HG02763 (cell line): ENCODE results near the gene RAB22A.
A peak's percentile ranks its signal among the peaks of the same experiment; 100 is the strongest.

Experiments
- ATAC-seq: cut with Tn5 transposase; IDR thresholded peaks from one replicate; pipeline ENCODE4 v1.9.1; 2021; ENCODE audit warnings: mild to moderate bottlenecking, moderate library complexity; ENCODE audit not compliant: unreplicated experiment

The RAB22A gene

GRCh38 chr20:58300321-58300720 is 9.2 kb upstream of the RAB22A start:
- ATAC-seq: no peak

GRCh38 chr20:58303547-58303946 is 6.0 kb upstream of the RAB22A start:
- ATAC-seq: no peak

- ATAC-seq: no peak
Measured at GRCh38 chr20:58305061-58305460, 4.5 kb upstream of the RAB22A start.

DNA sequence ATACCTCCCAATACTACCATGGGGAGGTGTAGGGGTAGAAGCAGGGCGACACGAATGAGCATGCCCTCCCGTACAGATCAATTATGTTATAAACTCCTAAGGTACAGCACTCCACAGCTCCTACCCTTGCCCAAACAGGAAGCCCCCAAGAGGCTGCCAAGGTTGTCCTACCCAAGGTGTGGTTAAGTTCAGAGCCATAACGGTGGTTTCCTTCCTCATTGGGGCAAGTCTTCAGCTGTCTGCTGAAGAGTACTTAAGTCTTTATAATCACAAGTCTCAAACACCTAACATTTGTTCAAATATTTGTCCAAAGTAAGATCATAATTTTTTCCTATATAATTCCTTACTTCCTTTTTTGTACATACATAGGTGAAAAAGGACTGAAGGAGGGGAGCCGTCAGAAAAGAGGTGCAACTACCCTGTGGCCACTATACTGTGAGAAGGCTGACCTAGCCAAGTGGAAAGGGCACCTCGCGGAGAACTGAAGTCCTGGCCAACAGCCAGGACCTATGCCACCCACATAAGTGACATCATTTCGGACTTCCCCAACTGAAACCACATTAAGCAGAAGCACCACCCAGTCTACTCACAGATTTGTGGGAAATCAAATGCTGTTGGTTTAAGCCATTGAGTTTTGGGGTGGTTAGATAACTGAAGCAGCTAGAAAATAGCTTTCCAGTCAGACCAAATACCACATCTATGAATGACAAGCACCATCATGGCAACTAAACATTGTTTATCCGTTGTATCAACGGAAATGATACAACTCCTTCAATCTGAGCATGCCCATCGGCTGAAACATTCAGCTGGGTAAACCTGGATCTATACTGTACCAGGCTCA is 2.9 kb upstream of the RAB22A start:
- ATAC-seq: no peak

- ATAC-seq: no peak
Measured at GRCh38 chr20:58307270-58307669, 2.2 kb upstream of the RAB22A start.

GRCh38 chr20:58308290-58308679 is 1.2 kb upstream of the RAB22A start:
- no peak for ATAC-seq

DNA sequence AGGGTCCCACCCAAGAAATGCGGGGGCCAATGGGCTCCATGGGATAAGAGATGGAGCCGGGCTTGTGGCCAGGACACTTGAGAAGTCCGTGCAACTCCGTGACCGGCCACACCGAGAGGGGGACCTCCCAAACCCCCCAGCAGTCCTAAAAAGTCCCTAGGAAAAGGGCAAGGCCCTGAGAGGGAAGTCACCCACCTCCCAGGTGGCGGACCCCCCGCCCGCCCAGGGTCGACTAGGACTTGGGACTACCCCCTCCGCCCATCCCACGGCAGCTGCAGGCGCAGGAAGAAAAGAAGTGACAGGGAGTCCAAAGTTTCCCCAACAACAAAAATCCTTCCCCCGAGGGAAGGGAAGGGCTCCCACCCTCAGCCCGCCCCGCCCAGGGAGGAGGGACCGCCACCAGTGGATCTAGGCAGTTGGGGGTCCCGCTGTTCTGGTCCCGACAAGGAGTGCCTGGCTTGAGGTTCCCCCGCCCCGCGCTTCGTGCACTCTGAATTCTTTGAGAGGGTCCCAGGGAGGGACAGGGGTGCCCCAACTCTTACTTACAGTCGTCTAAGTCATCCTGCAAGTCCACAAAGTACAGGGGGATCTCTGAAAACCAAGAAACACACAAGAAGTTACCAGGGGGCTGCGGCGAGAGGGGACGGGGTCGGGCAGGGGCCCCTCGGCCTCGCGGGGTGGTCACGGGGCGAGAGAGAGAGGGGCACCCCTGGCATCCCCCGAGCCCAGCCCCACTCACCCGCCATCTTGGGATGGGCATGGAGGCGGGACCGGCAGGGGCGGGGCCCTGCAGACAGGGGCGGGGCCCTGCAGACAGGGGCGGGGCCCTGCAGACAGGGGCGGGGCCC is 611 bp upstream of the RAB22A start:
- ATAC-seq: peak; percentile 50

DNA sequence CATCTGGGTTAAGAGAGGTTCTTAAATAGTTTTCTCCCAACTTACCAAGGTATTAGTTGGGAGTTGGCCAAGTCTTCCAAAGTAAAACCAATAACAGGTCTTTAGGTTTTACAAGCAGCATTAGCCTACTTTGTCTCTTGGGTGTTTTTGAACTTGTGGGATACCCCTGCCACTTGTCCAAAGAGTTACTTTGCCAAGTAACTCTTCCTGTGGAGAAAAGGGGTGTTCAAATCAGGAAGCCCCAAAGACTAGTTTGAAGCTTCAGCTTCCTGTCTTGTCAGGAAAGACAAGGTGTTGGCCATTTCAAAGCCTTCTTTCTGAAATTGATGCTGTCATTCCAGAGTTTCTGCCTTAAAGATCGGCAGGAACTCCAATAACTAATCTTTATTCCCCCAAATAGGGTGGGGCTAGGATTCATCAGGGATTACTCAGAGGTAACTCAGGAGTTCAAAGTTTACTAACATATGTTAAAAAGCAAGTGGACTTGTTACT is 822 bp downstream of the RAB22A start:
- ATAC-seq: no peak

DNA sequence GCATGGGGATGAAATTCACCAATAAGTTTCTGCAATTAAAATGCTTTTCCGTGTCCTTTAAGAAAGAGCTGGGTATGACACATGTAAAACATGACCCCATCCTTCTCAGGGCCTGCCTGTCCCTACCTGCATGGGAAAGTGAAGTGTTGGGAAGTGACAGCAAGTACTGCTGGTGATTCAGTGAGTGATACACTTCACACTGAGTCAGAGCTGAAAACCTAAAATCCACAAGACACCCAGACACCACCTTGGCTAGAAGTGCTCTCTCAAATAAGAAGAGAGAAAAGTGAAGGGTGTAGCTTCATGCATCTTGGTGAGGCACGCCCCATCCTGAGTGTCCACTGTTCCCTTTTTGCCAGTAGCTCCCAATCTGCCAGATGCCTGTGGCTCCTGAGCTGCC is 3.3 kb downstream of the RAB22A start:
- ATAC-seq: no peak

DNA sequence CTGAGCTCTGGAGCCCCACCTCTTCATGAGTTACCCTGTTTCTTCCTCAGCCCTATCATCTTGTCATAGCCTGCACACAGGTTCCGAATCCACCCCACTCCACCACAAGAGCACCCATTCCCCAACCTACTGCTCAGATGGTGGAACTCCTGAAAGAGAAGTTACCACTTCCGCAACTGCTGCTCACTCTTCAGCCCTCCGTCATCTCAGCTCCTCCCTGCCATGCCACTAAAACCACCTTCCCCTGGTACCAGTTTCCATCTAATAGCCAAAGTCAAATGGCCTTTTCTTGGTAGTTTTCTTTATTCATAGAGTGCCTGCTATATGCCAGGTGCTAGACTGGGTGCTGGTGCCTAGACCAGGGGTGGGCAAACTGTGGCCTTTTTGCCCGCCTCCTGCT is 3.9 kb downstream of the RAB22A start:
- no peak for ATAC-seq

- no peak for ATAC-seq
Measured at GRCh38 chr20:58321205-58321604, 11.7 kb downstream of the RAB22A start.

DNA sequence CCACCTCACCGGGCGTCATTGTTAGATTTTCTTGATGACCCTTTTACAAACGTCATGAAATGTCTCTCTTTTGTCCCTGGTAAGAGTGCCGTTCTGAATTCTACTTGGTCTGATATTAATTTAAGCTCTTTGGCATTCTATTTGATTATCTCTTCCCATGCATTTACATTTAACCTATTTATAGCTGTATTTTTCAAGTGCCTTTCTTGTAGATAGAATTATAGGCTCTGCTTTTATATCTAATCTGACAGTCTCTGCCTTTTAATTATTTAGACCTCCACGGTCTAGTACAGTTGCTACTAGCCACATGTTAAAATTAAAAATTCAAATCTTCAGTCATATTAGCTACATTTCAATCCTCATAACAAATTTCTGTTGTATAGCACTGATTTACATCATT is 12.6 kb downstream of the RAB22A start:
- ATAC-seq: no peak

DNA sequence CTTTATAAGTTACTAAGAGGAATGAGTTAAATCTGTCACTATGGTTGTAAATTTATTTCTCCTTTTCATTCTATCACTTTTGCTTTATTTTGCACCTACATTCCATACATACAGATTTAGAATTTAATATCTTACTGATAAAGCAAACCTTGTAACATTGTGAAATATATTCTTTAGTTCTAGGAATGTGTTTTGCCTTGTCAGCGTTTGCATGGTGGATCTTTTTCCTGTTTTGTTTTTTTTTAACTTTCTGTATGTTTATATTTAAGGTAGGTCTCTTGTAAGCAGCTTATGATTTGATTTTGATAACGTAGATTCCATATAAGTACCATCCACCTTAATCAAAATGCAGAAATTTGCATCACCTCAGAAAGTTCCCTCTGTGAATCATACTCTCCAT is 16.4 kb downstream of the RAB22A start:
- no peak for ATAC-seq

- ATAC-seq: no peak
Measured at GRCh38 chr20:58327211-58327610, 17.7 kb downstream of the RAB22A start.

- ATAC-seq: no peak
Measured at GRCh38 chr20:58328836-58329235, 19.3 kb downstream of the RAB22A start.

- no peak for ATAC-seq
Measured at GRCh38 chr20:58329711-58330110, 20.2 kb downstream of the RAB22A start.

GRCh38 chr20:58330249-58330648 is 20.7 kb downstream of the RAB22A start:
- ATAC-seq: no peak

- no peak for ATAC-seq
Measured at GRCh38 chr20:58330687-58331086, 21.2 kb downstream of the RAB22A start.

DNA sequence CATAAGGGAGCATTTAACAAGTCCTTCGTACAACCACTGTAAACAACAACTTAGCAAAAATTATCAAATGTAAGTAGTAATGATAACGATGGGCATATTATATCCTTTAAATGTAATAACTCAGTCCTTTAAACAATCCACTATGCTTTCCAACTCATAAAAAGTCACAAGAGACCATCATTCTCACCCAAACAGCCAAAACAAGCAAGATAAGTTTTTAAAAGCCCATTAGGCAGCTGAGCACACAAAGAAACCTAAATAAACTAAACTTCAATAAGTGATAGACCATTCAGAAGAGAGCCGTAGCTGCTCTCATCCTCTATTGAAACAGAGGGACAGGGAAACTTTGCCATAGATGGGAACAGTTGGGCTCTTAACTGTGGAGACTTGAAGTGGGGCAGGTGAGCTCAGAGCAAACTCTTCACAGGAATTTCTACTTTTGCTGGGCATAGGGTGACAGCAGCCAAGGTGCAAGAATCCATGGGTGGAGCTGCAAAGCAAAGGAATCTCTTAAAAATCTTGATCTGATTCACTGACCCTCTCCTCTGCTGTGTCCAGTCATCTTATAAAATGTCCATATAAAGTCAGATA is 22.5 kb downstream of the RAB22A start:
- ATAC-seq: no peak

DNA sequence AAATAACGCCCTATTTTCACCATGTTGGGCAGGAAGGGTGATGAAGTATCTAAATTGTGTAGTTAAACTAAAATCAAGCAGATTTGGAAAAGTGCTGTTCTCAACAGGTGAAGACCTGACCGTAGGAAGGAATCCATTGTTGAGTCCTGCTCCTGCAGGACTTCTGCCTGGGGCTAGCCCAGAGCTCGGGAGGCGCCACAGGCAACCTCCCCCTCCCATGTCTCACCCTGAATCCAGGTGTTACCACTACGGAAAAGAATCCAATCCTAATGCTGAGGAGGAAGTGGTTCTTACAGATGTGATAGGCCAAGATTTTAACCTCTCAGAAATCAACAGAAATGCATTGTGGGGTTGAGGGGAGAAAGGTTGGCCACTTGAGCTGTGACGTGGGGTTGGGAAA is 30.2 kb downstream of the RAB22A start:
- ATAC-seq: no peak

DNA sequence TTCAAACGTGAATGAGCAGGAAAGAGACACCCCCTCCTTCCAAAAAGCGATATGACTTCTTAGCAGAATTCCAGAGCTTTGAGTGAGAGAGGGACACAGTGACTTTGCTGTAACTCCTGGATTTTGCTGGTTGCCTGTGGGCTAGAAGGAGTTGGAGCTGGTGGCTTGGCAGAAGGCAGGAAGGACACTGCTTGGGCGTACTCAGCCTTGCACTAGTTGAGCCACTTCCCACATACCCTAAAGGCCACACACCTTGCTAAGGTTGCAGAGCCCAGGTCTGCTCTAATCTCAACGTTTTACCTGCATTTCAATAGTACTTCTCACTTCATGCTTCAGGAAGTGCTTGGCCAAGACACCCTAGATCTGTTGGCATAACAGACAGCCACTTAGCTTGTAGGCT is 30.6 kb downstream of the RAB22A start:
- ATAC-seq: no peak

DNA sequence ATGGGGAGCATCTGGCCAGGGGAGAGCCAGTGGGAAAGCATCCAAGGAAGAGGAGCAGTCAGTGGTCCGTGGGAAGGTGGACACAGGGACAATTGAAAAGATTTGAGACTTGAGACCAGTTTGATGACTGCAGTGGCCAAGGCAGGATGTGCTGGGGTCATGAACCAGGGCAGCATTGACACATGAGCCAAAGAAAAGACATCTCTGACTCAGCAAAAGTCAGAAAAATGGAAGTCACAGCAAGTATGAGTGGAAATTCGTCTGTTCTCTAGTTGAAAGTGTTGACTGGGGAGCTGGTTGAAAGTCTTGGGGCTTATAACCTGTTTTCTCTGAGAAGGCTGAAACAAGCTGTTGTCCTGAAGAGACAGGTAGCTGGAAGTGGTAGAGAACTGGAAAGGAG is 31.3 kb downstream of the RAB22A start:
- ATAC-seq: no peak
